GM12891 (cell line): ENCODE measurements around the gene SERPINB1.

Source experiments
- POLR2A ChIP-seq: IDR thresholded peaks from 2 replicates; pipeline ENCODE4 v1.6.1; 2011; ENCODE audit warnings: low read depth, low read length, control low read depth
- TAF1 ChIP-seq: IDR thresholded peaks from 2 replicates; pipeline ENCODE4 v1.6.1; 2011; ENCODE audit warnings: low read depth, low read length, control low read depth

- TF ChIP-seq POLR2A = no peak
- TF ChIP-seq TAF1 = no peak
These were observed 15.5 kb upstream of the SERPINB1 start for GRCh38 chr6:2857185-2857579.
